Measurements from ENCODE around the gene PLCB2. TPM values are rescaled to one million over a fixed set of nuclear protein-coding genes. Genes with fewer than 3 reads are reported as not detected.

PLCB2 gene
- total RNA-seq, 1 experiment from 2014 or later, result 1.7 TPM

- no peaks in the 10 kb centered on the region for H3K36me3 ChIP-seq (ENCODE audit: control insufficient read depth, insufficient read depth, low read length)
- no peak for ATAC-seq
- in situ Hi-C loops (cut with HindIII; ENCODE audit: low pct_unique_long_range_greater_than_20kb, low sequenced_read_pairs), result no loop called here
- H3K9me3 ChIP-seq (ENCODE audit: control insufficient read depth, insufficient read depth, low read depth, low read length), result no peaks in the 10 kb centered on the region
- no peak for DNase-seq (ENCODE audit: low read depth, low spot score)
- no TSS peak for BruUV-seq (replicated peaks)
- intact Hi-C loops (cut with micrococcal nuclease; ENCODE audit: unreplicated experiment), result loop anchor here (10.0 kb wide), 1 partner anchor 225 kb away; no protein-coding TSS in a partner anchor
- H3K4me3 ChIP-seq (ENCODE audit: low read depth in 2 of 2, low read length in 2 of 2), result no peak overlapping the region
- TF ChIP-seq, protein P1, sequence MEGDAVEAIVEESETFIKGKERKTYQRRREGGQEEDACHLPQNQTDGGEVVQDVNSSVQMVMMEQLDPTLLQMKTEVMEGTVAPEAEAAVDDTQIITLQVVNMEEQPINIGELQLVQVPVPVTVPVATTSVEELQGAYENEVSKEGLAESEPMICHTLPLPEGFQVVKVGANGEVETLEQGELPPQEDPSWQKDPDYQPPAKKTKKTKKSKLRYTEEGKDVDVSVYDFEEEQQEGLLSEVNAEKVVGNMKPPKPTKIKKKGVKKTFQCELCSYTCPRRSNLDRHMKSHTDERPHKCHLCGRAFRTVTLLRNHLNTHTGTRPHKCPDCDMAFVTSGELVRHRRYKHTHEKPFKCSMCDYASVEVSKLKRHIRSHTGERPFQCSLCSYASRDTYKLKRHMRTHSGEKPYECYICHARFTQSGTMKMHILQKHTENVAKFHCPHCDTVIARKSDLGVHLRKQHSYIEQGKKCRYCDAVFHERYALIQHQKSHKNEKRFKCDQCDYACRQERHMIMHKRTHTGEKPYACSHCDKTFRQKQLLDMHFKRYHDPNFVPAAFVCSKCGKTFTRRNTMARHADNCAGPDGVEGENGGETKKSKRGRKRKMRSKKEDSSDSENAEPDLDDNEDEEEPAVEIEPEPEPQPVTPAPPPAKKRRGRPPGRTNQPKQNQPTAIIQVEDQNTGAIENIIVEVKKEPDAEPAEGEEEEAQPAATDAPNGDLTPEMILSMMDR (IDR thresholded peaks at IDR 0.05), result no peak
- TF ChIP-seq, protein P2, sequence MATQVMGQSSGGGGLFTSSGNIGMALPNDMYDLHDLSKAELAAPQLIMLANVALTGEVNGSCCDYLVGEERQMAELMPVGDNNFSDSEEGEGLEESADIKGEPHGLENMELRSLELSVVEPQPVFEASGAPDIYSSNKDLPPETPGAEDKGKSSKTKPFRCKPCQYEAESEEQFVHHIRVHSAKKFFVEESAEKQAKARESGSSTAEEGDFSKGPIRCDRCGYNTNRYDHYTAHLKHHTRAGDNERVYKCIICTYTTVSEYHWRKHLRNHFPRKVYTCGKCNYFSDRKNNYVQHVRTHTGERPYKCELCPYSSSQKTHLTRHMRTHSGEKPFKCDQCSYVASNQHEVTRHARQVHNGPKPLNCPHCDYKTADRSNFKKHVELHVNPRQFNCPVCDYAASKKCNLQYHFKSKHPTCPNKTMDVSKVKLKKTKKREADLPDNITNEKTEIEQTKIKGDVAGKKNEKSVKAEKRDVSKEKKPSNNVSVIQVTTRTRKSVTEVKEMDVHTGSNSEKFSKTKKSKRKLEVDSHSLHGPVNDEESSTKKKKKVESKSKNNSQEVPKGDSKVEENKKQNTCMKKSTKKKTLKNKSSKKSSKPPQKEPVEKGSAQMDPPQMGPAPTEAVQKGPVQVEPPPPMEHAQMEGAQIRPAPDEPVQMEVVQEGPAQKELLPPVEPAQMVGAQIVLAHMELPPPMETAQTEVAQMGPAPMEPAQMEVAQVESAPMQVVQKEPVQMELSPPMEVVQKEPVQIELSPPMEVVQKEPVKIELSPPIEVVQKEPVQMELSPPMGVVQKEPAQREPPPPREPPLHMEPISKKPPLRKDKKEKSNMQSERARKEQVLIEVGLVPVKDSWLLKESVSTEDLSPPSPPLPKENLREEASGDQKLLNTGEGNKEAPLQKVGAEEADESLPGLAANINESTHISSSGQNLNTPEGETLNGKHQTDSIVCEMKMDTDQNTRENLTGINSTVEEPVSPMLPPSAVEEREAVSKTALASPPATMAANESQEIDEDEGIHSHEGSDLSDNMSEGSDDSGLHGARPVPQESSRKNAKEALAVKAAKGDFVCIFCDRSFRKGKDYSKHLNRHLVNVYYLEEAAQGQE (IDR thresholded peaks at IDR 0.05; ENCODE audit: insufficient read depth in 1 of 2, low read depth in 2 of 2, low read length in 1 of 2), result no peak
- no peak overlapping the region for H3K27ac ChIP-seq (ENCODE audit: low read length)
- H3K27me3 ChIP-seq (ENCODE audit: control insufficient read depth, insufficient read depth, low read length), result no peaks in the 10 kb centered on the region
- peaks cover 11% of the 10 kb centered on the region; the same call in 1 of the 2 replicates for H3K4me1 ChIP-seq (ENCODE audit: control insufficient read depth, insufficient read depth, low read length)
- ChIA-PET POLR2A (interaction anchor here (0.6 kb wide), 1 partner anchor 35 kb away, joined by 3 read pairs; no protein-coding TSS in a partner anchor), CTCF (interaction anchor here (1.7 kb wide), 1 partner anchor 10 kb away, joined by 9 read pairs; no protein-coding TSS in a partner anchor)
Observed at GRCh38 chr15:40269604-40270003, 38.1 kb downstream of the PLCB2 start.

DNA sequence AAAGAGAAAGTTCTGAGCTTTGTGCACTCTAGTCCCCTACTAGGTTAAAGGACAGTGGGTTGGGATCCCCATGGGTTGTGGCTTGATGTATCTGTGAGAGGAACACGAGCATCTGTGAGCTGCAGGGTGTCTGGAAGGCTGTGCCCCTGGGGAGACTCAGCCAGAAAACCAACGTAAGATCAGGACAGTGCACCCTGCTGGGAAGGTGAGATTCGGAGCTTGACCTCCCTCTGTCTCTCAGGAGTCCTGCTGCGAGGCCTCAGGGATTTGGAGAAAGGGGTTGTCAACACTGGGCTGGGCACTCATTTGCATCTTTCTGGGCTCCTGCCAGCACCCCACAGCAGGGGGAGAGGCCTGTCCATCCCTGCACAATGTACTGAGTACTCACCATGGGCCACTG is 40.1 kb downstream of the PLCB2 start:
- H3K27me3 ChIP-seq (ENCODE audit: control insufficient read depth, insufficient read depth, low read length), result no peaks in the 10 kb centered on the region
- H3K4me1 ChIP-seq (ENCODE audit: control insufficient read depth, insufficient read depth, low read length), result peaks cover 23% of the 10 kb centered on the region
- H3K9me3 ChIP-seq (ENCODE audit: control insufficient read depth, insufficient read depth, low read depth, low read length), result no peaks in the 10 kb centered on the region
- no peak overlapping the region for H3K27ac ChIP-seq (ENCODE audit: low read length)
- no peak for ATAC-seq
- H3K36me3 ChIP-seq (ENCODE audit: control insufficient read depth, insufficient read depth, low read length), result no peaks in the 10 kb centered on the region
- ChIA-PET POLR2A (no interaction called here), CTCF (interaction anchor here (0.6 kb wide), 1 partner anchor 285 kb away, joined by 4 read pairs; no protein-coding TSS in a partner anchor)
- intact Hi-C loops (cut with micrococcal nuclease; ENCODE audit: unreplicated experiment), result no loop called here
- H3K4me3 ChIP-seq (ENCODE audit: low read depth in 2 of 2, low read length in 2 of 2), result no peak overlapping the region
- TF ChIP-seq, protein P2 (IDR thresholded peaks at IDR 0.05; ENCODE audit: insufficient read depth in 1 of 2, low read depth in 2 of 2, low read length in 1 of 2), result no peak
- TF ChIP-seq, protein P1 (IDR thresholded peaks at IDR 0.05), result no peak
- TF ChIP-seq POLR2AphosphoS5 (IDR thresholded peaks at IDR 0.05; ENCODE audit: low read depth, low read length), result no peak
- TF ChIP-seq TCF7L2 (IDR thresholded peaks at IDR 0.05; ENCODE audit: low read depth, low read length), result no peak
- TF ChIP-seq SIN3A (IDR thresholded peaks at IDR 0.05; ENCODE audit: borderline replicate concordance, insufficient read depth, low read depth, low read length), result no peak
- DNase-seq (ENCODE audit: low read depth, low spot score), result no peak
- in situ Hi-C loops (cut with HindIII; ENCODE audit: low pct_unique_long_range_greater_than_20kb, low sequenced_read_pairs), result no loop called here
- no TSS peak for BruUV-seq (replicated peaks)

Data from Panc1 (cell line).